GM20000 (cell line): Measurements from ENCODE around the gene COQ10B.

ENCODE experiments used
- DNase-seq: peaks from one replicate; pipeline ENCODE4 v3.0.0; 2012; ENCODE audit warnings: low spot score
- CTCF ChIP-seq: IDR thresholded peaks from 2 replicates; pipeline ENCODE4 v1.5.1; 2012; ENCODE audit warnings: mild to moderate bottlenecking, control low read depth; ENCODE audit errors: extremely low read depth, missing control alignments

Gene COQ10B

GRCh38 chr2:197502685-197503084 is 49.3 kb downstream of the COQ10B start:
- no peak for TF ChIP-seq CTCF
- no peak for DNase-seq

- no peak for TF ChIP-seq CTCF
- no peak for DNase-seq
Measured at GRCh38 chr2:197504000-197504399, 50.6 kb downstream of the COQ10B start.

- no peak for DNase-seq
- TF ChIP-seq CTCF, result no peak
Measured at GRCh38 chr2:197504512-197504911, 51.2 kb downstream of the COQ10B start.

- DNase-seq, result no peak
- no peak for TF ChIP-seq CTCF
Measured at GRCh38 chr2:197506658-197507057, 53.3 kb downstream of the COQ10B start.

- DNase-seq, result no peak
- TF ChIP-seq CTCF, result no peak
Measured at GRCh38 chr2:197513915-197514314, 60.6 kb downstream of the COQ10B start.

- no peak for DNase-seq
- TF ChIP-seq CTCF, result no peak
Measured at GRCh38 chr2:197514754-197515153, 61.4 kb downstream of the COQ10B start.

GRCh38 chr2:197515315-197515738 is 62.0 kb downstream of the COQ10B start:
- no peak for DNase-seq
- no peak for TF ChIP-seq CTCF
